ENCODE measurements around the gene CERCAM.

- TF ChIP-seq, protein P1, sequence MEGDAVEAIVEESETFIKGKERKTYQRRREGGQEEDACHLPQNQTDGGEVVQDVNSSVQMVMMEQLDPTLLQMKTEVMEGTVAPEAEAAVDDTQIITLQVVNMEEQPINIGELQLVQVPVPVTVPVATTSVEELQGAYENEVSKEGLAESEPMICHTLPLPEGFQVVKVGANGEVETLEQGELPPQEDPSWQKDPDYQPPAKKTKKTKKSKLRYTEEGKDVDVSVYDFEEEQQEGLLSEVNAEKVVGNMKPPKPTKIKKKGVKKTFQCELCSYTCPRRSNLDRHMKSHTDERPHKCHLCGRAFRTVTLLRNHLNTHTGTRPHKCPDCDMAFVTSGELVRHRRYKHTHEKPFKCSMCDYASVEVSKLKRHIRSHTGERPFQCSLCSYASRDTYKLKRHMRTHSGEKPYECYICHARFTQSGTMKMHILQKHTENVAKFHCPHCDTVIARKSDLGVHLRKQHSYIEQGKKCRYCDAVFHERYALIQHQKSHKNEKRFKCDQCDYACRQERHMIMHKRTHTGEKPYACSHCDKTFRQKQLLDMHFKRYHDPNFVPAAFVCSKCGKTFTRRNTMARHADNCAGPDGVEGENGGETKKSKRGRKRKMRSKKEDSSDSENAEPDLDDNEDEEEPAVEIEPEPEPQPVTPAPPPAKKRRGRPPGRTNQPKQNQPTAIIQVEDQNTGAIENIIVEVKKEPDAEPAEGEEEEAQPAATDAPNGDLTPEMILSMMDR (IDR thresholded peaks at IDR 0.05) = no peak
- no peak for TF ChIP-seq POLR2A (IDR thresholded peaks at IDR 0.05)
These were observed 18.6 kb downstream of the CERCAM start for GRCh38 chr9:128439273-128439672.
